NCI-H446 (cell line): Measurements from ENCODE around the gene FANCF.
A peak's percentile ranks its signal among the peaks of the same experiment; 100 is the strongest.

Experiments used
- DNase-seq, 2 experiments: peaks; one replicate each; lab custom pipeline; 2025; lab: John Stamatoyannopoulos, UW

Gene FANCF

DNA sequence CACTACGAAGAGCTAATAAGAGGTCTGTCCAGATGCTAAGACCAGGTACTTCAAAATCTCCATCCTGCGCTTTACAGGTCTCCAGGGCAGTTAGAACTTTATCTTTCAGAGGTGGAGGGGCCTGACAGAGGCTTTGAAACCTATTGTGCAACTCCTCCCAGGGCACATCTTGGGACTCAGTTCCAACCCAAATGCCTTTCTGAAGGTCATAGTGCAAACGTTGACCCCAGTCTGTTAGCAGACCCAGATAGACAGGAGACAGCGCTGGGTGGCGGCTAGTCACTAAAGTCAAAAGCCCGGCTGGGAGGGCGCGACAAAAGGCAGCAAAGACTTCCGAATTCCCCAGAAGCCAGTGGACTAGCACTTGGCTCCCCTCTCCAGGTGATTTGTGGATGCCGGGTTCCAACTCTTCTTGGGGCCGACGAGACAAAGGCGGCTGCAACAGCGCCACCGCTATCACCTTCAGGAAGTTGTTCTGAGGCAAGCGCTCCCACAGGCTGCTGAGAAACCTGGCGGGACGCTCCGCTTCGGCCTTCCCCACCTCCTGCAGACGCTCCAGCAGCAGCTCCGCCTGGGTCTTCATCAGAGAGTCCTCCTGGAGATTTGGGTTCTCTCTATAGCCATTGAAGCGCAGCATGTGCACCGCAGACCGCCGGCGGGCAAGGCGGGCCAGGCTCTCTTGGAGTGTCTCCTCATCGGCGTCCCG lies 728 bp downstream of the FANCF start:
- peak; percentile 84 to 91 for DNase-seq

DNA sequence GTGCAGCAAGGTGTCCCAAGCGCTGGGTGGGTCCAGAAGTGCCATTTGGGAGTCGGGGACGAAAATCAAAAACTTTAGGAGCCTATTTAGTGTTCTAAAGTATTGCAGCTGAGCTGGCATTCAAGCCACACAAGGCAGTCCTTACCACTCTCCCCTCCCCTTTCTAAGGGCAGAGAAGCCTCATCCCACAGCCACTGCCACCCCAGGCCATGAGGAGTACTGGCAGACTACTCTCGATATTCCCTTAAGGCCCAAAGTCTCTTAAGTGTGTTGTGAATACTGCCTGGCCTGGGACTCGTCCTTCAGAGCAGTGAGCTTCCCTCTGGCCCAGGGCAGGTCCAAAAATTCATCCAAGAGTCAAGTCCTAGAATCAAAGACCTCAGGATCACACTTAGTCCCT lies 7.8 kb downstream of the FANCF start:
- DNase-seq, result no peak

DNA sequence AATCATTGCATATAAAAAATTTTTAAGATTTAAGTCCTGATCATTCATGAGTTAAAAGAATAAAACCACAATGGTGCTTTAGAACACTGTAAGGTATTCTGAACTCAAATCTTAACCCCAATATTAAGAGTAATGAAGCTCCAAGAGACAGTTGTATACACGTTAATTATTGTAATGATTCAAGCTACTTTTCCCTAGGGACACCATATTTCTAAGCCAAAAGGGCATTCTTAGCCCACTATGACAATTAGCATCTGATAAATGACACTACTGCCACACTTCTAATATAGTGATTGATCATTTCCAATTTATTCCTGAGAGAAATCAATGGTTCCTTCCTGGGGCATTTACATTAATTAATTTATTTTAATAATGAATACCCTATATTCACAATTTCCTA lies 21.7 kb downstream of the FANCF start:
- no peak for DNase-seq

GRCh38 chr11:22602504-22602903 lies 23.1 kb downstream of the FANCF start:
- DNase-seq, result no peak

DNA sequence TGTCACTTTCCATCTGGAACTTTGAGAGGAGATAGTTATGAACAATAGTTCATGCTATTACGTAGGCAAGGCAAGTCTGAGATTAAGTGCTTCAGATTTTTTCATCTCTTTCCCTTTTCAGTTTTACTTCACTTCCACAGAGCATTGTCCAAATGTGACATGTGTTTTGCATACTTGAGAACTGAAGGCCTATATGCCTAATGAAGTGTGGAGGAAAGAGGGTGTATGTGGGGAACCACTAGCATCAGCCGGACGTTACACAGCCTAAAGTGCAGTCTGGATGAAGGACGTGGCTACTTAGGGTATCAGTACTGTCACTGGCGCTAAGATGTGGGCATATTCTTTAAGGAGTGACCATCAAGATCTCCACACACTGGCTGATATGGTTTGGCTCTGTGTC lies 26.2 kb downstream of the FANCF start:
- no peak for DNase-seq

DNA sequence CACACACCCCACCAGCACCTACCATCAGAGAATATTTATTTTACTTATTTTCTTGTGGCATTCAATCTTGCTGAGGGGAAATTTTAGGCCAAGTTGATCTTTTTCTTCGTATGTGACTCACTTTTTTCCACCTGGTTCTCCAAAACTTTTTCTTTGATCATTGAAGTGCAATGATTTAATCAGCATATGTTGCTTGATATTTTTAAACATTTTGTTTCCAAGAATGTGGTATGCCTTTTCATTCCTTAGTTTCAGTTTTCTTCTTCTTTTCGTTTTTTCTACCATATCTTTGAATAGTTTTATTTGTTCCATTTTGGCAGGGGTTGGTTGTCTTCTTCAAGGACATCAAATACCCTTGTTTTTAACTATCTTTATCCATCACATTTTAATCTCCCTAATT lies 28.6 kb downstream of the FANCF start:
- no peak for DNase-seq

DNA sequence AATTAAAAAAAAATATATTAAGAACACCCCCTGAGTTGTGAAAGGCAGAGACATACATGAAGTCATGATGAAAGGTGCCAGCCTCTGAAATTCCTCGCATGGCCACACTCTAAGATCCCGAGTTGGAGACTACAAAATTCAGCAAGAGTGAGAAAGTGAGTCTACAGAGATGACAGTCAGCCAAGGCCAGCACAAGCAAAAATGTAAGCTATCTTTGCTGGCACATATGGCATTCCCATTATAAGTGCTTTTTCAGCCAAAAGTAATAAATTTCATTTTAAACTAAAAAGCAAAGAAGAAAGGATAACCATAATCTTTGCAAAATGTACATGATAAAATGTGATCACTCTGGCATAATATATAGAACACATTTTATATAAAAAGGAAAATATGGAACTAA lies 40.6 kb downstream of the FANCF start:
- DNase-seq, result peak; percentile 77 to 91

- DNase-seq, result no peak
These were observed 41.6 kb downstream of the FANCF start for GRCh38 chr11:22583963-22584492.

DNA sequence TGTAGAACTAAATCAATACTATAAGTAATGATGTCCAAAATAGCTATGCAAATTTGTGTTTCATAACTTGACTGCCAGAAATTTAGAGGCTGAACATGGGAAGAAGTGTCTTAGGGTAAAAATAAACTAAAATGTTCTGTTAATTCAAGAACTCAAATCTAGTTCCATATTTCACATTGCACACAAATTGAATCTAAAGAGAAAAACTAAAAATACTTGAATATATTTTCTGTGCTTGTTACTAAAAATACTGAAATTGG lies 43.5 kb downstream of the FANCF start:
- DNase-seq, result peak in 1 of 2 experiments; percentile 48

DNA sequence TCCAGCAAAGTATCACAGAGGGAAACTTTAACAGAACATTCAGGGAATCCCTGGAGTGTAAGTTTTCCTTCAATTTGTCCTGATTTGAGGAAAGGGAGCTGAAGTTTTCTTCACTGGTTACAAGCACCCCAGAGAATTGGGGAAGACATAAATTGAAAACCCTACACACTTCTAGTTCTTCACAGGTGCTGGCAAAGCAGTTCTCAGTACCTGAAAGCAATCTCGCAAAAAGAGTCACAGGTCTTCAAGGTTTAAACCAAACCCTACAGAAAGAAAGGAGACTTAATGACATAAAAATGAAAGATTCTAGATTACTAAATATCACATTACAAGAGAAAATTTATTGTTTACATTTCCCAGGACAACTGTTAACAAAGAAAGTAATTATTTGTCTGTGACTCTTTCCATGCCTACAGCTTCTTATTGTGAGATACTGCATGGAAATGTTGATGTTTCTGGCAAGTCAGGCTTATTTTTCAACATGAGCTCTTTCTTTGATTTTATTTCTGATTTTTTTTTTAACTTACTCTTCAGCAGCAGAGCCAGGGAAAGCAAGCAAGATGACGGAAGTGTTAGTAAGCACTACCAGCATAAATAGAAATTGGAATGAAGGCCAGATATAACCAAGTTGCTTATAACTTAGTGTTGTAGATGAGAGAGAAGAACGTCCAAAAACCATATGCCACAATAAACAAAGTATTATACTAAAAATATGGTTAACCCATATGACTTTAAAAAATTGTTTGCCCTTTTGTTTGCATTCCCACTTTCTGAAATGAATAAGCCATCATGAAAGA lies 44.1 kb downstream of the FANCF start:
- peak; percentile 34 to 48 for DNase-seq

GRCh38 chr11:22577854-22578253 lies 47.8 kb downstream of the FANCF start:
- no peak for DNase-seq
